Brain pericyte (primary cell): ENCODE measurements around the gene OR4D9.

Experiments used
- DNase-seq: peaks from one replicate; pipeline ENCODE4 v3.0.0-alpha.2; 2012; ENCODE audit warnings: low read depth, low spot score

OR4D9 gene

DNA sequence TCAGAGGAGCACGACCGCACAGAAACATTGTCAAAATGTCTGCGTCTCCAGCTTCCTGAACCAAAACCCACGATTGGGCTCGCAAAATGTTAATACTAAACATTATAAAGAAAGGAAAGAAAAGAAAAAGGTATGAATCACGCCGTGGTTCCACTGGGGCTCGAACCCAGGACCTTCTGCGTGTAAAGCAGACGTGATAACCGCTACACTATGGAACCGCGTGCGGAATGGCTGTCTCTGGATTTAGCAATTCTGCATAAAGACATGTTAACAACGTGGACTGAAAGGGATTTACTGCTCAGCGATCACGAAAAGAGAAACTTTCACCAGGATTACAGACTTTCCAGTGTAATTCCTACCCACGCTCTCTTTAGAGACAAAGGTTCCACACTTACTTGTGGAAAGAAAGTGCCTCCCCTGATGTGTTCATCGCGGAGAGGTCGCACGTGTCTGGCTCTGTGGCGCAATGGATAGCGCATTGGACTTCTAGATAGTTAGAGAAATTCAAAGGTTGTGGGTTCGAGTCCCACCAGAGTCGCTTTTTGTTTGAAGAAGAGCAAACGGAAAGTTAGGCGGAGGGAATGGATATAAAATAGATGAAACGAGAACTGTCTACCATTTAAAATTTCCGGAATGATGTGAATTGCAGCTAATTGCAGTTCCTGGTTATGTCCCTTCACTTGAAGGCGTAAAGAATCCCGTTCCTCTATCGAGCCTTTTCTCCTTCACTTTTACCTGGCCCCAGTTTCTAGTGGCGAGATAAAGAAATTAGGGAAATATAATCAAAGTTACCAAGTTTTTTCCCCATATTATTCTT is 39.7 kb downstream of the OR4D9 start:
- DNase-seq: peak; percentile 78

DNA sequence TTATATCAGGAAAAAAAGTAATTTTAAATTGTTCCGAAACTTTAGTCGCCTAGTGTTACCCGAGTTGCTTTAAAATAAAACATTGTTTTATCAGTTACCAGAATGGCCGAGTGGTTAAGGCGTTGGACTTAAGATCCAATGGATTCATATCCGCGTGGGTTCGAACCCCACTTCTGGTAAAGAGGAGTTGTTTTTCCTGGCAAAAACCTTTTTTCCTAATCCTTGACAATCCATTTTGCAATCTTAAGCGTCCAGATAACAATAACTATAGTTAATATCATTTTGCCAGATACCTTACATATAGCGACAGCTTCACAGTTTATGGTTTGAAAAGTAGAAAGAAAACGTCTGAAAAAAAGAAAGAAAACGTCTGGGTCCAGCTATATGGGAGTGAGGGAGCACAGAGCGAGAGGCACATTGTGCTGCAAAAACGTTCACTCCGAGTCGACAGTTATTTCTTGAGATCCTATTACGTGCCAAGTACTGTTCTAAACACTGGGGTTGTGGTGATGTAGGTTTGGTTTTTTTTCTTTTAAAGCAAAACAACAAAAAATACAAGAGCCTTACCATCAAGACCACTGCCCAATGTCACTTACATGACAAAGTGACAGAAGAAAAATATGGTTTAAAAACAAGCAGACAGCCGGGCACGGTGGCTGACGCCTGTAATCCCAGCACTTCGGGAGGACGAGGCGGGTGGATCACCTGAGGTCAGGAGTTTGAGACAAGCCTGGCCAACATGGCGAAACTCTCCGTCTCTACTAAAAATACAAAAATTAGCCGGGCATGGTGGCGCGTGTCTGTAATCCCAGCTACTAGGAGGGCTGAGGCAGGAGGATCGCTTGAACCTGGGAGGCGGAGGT is 40.6 kb downstream of the OR4D9 start:
- peak; percentile 46 for DNase-seq

DNA sequence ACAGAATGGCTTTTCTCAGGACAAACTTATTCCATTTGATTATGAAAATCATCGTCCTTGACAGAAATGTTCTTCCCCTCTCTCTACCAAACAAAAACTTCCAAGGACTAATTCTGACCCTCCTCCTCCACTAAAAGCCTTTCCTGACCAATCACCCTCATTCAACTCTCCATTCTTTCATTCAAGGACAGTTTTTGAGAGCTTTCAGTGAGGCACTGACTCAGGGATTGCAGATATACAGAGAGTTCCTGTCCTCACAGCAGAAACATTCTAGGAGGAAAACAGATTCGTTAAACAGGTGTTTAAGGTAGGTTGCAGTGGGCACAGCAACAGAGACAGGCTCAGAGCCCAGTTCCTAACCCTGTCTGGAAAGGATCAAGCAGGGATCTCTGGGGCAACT is 41.5 kb downstream of the OR4D9 start:
- DNase-seq: no peak

DNA sequence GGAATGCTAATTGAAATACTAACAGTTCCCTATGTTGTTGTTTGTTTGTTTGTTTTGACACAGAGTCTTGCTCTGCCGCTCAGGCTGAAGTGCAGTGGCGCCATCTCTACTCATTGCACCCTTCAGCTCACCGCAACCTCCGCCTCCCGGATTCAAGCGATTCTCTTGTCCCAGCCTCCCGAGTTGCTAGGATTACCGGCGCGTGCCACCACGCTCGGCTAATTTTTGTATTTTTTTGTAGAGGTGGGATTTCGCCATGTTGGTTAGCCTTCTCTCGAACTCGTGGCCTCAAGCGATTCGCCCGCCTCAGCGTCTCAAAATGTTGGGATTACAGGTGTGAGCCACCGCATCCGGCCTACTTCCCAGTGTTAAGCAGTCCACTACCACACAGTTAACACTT is 42.0 kb downstream of the OR4D9 start:
- DNase-seq: no peak

DNA sequence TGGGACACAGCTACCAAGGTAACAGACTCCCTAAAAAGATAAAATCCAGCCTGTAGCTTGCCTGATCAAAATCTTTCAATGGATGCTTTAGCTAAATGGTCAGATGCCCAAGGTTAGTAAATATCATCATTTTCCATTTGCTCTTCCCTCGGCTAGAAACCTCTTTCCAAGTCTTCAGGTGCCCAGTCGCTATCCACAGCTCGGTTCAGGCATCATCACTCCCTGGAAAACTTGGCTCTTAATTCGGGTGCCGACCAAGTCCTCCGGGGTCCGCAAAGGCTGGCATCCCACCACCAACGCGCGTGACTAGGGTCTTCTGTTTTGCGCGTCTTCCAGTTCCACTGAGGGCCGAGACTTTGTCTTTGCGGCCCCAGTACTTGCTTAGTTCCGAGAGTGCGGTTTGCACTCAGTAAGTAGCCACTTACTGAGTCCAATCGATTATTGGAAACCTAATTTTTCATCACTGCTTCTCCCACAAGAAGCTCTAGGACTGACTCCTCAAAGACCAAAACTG is 44.3 kb downstream of the OR4D9 start:
- DNase-seq: no peak

DNA sequence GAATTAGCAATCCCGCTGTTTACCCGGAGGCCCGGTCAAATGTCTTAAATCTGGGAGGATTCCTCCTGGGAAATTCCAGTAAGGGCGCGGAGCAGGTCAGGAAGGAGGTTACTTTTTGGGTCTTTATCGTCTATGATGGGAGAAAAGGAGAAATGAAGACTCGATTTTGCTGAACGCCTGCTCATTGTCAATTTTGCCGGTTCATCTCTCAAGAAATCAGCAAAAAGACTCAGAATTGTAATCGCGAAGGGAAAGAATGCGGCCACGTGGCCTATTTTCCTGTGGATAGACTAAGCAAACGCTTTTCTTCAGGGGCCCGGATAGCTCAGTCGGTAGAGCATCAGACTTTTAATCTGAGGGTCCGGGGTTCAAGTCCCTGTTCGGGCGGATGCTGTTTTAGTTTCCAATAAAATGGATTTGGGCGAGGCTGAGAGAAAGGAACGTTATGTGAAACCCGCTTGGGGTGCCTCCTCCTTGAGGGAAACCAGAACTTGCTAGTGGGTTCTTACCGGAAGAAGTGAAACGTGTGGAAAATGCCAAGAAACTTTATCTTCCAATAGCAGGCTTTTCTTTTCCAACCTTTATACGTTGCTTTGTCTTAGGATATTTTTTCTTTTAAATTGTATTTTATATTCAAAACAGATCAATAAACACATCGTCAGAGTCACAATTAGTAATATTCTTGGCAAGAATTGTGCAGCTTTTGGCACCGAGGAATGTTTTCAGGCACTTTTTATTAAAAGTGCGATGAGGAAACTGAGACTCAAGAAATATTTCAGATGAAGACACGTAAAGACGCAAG is 45.0 kb downstream of the OR4D9 start:
- DNase-seq: no peak

DNA sequence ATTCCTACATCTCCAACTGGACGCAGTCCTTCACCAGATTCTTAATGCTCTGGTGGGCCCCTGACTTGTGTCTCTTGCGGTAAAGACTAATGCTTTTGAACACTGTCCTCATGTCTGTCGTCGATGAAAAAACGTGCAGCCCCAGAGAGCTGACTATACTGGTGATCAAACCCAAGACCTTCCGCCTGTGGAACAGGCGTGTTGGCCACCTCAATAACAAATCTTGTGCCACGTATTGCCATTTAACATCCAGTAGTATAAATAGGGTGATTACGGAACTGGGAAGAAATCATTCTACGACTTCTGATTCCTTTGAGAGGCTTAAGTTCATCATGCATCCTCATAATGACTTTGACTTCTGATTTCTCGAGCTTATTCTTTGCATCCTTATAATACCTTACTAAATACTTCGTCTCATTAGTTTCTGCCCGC is 45.6 kb downstream of the OR4D9 start:
- DNase-seq: no peak

DNA sequence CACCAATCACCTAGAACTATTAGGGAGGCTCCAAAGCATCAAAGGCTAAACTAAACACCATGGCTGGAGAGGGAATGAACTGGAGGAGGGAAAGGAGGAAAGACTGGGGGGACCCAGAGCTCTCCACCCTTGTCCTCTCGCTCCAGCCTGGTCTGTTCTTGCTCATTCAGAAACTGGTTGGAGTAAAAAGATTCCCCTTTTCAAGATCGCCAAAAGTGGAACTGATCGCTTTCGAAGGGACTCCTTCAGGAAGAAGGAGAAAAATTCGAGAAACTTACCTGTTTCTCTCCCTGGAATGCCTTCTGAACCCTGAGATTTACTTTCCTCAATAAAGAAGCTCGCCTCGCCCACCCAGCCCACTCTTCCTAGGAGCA is 46.9 kb downstream of the OR4D9 start:
- no peak for DNase-seq

DNA sequence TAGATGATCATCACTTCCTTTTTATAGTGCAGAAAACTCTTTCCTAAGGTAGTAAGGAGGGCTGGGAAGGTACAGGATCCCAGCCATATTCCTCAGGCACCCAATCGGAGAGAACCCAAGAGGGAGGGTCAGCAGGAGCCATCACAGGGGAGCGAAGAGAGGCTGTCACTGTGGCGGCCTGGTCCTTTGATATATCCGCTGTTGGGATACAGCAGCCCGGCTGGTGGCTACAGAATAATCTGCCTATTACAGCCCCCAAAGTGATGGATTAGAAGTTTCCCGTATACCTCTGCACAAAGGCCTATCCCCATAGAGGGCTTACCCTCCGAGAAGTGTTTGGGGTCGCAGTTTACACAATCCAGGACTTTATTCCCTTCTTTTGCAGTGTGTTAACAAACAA is 48.5 kb downstream of the OR4D9 start:
- DNase-seq: no peak

DNA sequence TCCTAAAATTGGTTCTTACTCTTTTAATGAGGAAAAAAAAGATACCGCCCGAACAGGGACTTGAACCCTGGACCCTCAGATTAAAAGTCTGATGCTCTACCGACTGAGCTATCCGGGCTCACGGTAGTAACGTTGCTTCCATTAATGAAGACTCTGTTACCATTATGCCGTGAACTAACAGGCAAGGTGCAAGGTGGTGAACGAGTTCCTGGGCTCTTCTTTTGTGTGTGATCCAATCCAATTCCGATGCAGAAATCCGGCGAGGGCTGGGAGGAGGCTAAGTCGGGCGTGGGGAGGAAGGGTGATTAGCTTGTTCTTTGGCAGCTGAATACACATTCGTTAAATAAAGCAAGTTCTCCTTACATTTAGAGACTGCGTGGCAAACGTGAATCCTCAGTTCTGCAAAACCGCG is 49.0 kb downstream of the OR4D9 start:
- DNase-seq: peak; percentile 47

DNA sequence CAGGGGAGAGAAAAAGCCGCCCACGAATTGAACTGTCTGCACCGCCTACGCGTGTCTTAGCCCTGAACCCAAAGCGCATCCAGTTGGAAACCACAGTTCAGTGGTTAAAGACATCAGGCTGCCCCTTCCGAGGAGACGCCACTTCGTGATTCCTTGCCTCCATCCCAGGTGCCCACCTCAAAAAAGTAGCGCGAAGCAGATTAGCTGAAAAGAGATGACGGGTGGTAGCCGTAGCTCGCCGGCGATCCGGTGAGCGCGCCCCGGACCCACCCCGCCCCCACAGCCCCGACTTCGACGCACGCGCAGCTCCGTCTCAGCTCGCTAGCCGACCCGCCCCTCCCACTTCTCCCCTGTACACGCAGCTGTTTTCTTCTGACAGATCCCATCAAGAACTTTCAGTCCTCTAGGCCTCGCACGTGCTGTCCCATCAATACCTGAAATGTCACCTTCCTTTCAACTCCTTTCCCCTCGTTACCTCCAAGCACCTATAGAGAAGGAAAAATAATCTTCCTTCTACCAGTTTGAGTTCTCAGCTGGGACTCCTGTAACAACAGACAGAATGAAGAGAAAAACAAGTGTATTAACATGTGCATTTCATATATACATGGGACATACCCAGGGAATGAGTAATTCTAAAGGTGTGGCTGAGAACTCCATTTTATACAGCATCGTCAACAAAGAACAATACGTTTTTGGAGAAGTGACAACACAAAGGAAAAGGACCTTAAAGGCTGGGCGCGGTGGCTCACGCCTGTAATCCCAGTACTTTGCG is 49.5 kb downstream of the OR4D9 start:
- no peak for DNase-seq

DNA sequence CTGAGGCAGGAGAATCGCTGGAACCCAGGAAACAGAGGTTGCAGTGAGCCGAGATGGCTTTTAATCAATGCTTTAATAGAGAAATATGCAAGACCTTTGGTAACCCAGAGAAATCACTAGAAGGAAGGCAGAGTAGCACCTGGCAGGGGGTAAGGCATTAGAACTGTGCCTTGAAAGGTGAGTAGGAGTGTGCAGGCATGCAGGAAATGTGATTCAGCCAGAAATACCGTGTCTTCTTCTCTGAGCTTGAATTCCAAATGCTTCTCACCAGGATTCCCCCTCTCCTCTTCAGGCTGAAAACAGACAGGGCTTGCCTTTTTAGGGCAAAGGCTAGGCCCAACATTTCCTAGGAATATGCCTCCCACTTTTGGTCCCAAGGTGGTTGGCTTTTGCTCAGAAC is 51.0 kb downstream of the OR4D9 start:
- no peak for DNase-seq
